GM18873 (cell line): ENCODE results near the gene GEMIN4.
"Not testable (repeated sequence)": the region's sequence is repeated elsewhere in the genome, so short reads cannot be mapped to it uniquely, and the experiment has no call there.

ENCODE experiments used
- ATAC-seq: cut with Tn5 transposase; IDR thresholded peaks from one replicate; pipeline ENCODE4 v1.9.1; 2021; ENCODE audit warnings: mild to moderate bottlenecking, moderate library complexity, moderate number of reproducible peaks; ENCODE audit not compliant: unreplicated experiment, low FRiP score

The GEMIN4 gene

GRCh38 chr17:781805-782731 lies 30.0 kb upstream of the GEMIN4 start, which contains the start of the genes GLOD4 and MRM3:
TSS of gene GLOD4 (minus strand) at chr17:782280. CDS start at chr17:782255, 25 bp downstream.
TSS of gene MRM3 (plus strand) at chr17:782353. CDS start at chr17:782379, 26 bp downstream.
- ATAC-seq: peak; percentile 72

GRCh38 chr17:778096-778495 lies 26.0 kb upstream of the GEMIN4 start:
- no peak for ATAC-seq

GRCh38 chr17:774313-774584 lies 22.2 kb upstream of the GEMIN4 start:
- no peak for ATAC-seq

GRCh38 chr17:773467-774312 lies 21.6 kb upstream of the GEMIN4 start:
- no peak for ATAC-seq

GRCh38 chr17:773016-773415 lies 21.0 kb upstream of the GEMIN4 start:
- no peak for ATAC-seq

- no peak for ATAC-seq
Observed at GRCh38 chr17:767076-767475, 15.0 kb upstream of the GEMIN4 start.

GRCh38 chr17:760371-760770 lies 8.3 kb upstream of the GEMIN4 start:
- ATAC-seq: no peak

- no peak for ATAC-seq
Observed at GRCh38 chr17:759964-760363, 7.9 kb upstream of the GEMIN4 start.

GRCh38 chr17:756010-756567 lies 4.0 kb upstream of the GEMIN4 start:
- ATAC-seq: not testable (repeated sequence)

- not testable (repeated sequence) for ATAC-seq
Observed at GRCh38 chr17:755319-755961, 3.4 kb upstream of the GEMIN4 start.

GRCh38 chr17:753418-753817 lies 1.4 kb upstream of the GEMIN4 start:
- no peak for ATAC-seq

GRCh38 chr17:752620-753219 lies 656 bp upstream of the GEMIN4 start:
- no peak for ATAC-seq

- peak; percentile 21 for ATAC-seq
Observed at GRCh38 chr17:751269-752001, 629 bp downstream of the GEMIN4 start.

- no peak for ATAC-seq
Observed at GRCh38 chr17:750431-751037, 1.5 kb downstream of the GEMIN4 start.

GRCh38 chr17:749359-749758 lies 2.7 kb downstream of the GEMIN4 start:
- ATAC-seq: not testable (repeated sequence)

GRCh38 chr17:748604-749003 lies 3.5 kb downstream of the GEMIN4 start:
- ATAC-seq: not testable (repeated sequence)

GRCh38 chr17:746783-747629 lies 5.1 kb downstream of the GEMIN4 start:
- no peak for ATAC-seq

GRCh38 chr17:746181-746580 lies 5.9 kb downstream of the GEMIN4 start:
- ATAC-seq: no peak
